Neural progenitor cell (in vitro differentiated cells): ENCODE measurements around the gene NOB1.

Experiments used
- CTCF ChIP-seq: fragments of 200-600 bp; sonication (generic); IDR thresholded peaks from 2 replicates; pipeline ENCODE4 v1.5.1; 2017; ENCODE audit warnings: antibody characterized with exemption, mild to moderate bottlenecking
- EZH2 ChIP-seq: fragments of 200-600 bp; sonication (generic); IDR thresholded peaks from 2 replicates; pipeline ENCODE4 v1.6.1; 2017; ENCODE audit warnings: antibody characterized with exemption, mild to moderate bottlenecking, moderate library complexity
- EZH2phosphoT487 ChIP-seq: fragments of 200-600 bp; sonication (generic); IDR thresholded peaks from 2 replicates; pipeline ENCODE4 v1.6.1; 2017; ENCODE audit warnings: antibody characterized with exemption

GRCh38 chr16:69771651-69771967 lies 16.9 kb upstream of the NOB1 start:
- no peak for TF ChIP-seq CTCF
- TF ChIP-seq EZH2 = no peak
- no peak for TF ChIP-seq EZH2phosphoT487
